Ishikawa (cell line): Measurements from ENCODE around the gene CROCC2.

Experiments used
- CEBPB ChIP-seq: IDR thresholded peaks from 2 replicates; pipeline ENCODE4 v1.6.1; 2012
- CREB1 ChIP-seq: IDR thresholded peaks from 2 replicates; pipeline ENCODE4 v1.6.1; 2012; ENCODE audit warnings: low read depth
- EGR1 ChIP-seq: IDR thresholded peaks from 2 replicates; pipeline ENCODE4 v1.6.1; 2012
- EP300 ChIP-seq: IDR thresholded peaks from 2 replicates; pipeline ENCODE4 v1.6.1; 2012; ENCODE audit warnings: borderline replicate concordance
- FOXM1 ChIP-seq: IDR thresholded peaks from 2 replicates; pipeline ENCODE4 v1.6.1; 2012; ENCODE audit warnings: low read depth, borderline replicate concordance
- NFIC ChIP-seq: IDR thresholded peaks from 2 replicates; pipeline ENCODE4 v1.6.1; 2012
- RAD21 ChIP-seq: IDR thresholded peaks from 2 replicates; pipeline ENCODE4 v1.6.1; 2012; ENCODE audit warnings: low read depth
- TAF1 ChIP-seq: IDR thresholded peaks from 2 replicates; pipeline ENCODE4 v1.6.1; 2012; ENCODE audit warnings: low read depth, mild to moderate bottlenecking
- TCF12 ChIP-seq: IDR thresholded peaks from 2 replicates; pipeline ENCODE4 v1.6.1; 2012; ENCODE audit warnings: low read depth
- TEAD4 ChIP-seq: IDR thresholded peaks from 2 replicates; pipeline ENCODE4 v1.6.1; 2012
- YY1 ChIP-seq: IDR thresholded peaks from 2 replicates; pipeline ENCODE4 v1.6.1; 2012; ENCODE audit warnings: low read depth
- ZBTB7A ChIP-seq: IDR thresholded peaks from 2 replicates; pipeline ENCODE4 v1.6.1; 2012; ENCODE audit warnings: low read depth
- TF ChIP-seq, protein P1 (sequence below): IDR thresholded peaks from 2 replicates; pipeline ENCODE4 v1.6.1; 2012; ENCODE audit warnings: low read depth, mild to moderate bottlenecking
- TF ChIP-seq, protein P2 (sequence below): IDR thresholded peaks from 2 replicates; pipeline ENCODE4 v1.6.1; 2012
- TF ChIP-seq, protein P3 (sequence below): IDR thresholded peaks from 2 replicates; pipeline ENCODE4 v1.6.1; 2012

The CROCC2 gene

DNA sequence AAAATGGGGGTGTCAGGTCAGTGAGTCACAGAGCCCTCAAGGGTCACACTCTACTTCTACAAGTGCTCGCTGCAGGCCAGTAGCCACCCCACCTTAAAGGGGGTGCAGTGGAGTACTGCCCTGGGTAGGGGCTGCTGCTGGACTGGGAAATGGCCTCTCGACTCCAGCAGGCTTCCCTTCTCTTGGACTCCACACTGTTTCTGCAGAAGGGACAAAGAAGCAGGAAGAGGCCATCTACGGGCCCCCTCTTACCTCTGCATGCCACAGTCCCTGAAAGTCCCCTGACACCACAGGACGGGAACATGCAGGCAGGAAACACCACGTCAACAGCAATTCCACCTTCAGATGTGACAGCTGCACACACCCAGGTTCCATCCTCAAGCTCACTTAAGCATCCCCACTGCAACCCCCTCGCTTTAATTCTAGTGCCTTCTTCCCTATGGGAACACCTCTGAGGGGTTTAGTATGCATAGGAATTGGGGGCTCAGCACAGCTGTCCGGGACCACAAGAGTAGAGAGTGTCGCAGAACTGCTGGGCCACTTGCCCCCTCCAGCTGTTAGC lies 114.6 kb downstream of the CROCC2 start:
- no peak for TF ChIP-seq TEAD4
- TF ChIP-seq TAF1 = no peak
- TF ChIP-seq, protein P1, sequence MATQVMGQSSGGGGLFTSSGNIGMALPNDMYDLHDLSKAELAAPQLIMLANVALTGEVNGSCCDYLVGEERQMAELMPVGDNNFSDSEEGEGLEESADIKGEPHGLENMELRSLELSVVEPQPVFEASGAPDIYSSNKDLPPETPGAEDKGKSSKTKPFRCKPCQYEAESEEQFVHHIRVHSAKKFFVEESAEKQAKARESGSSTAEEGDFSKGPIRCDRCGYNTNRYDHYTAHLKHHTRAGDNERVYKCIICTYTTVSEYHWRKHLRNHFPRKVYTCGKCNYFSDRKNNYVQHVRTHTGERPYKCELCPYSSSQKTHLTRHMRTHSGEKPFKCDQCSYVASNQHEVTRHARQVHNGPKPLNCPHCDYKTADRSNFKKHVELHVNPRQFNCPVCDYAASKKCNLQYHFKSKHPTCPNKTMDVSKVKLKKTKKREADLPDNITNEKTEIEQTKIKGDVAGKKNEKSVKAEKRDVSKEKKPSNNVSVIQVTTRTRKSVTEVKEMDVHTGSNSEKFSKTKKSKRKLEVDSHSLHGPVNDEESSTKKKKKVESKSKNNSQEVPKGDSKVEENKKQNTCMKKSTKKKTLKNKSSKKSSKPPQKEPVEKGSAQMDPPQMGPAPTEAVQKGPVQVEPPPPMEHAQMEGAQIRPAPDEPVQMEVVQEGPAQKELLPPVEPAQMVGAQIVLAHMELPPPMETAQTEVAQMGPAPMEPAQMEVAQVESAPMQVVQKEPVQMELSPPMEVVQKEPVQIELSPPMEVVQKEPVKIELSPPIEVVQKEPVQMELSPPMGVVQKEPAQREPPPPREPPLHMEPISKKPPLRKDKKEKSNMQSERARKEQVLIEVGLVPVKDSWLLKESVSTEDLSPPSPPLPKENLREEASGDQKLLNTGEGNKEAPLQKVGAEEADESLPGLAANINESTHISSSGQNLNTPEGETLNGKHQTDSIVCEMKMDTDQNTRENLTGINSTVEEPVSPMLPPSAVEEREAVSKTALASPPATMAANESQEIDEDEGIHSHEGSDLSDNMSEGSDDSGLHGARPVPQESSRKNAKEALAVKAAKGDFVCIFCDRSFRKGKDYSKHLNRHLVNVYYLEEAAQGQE = no peak
- no peak for TF ChIP-seq NFIC
- no peak for TF ChIP-seq TCF12
- TF ChIP-seq, protein P2, sequence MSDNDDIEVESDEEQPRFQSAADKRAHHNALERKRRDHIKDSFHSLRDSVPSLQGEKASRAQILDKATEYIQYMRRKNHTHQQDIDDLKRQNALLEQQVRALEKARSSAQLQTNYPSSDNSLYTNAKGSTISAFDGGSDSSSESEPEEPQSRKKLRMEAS = no peak
- no peak for TF ChIP-seq CREB1

DNA sequence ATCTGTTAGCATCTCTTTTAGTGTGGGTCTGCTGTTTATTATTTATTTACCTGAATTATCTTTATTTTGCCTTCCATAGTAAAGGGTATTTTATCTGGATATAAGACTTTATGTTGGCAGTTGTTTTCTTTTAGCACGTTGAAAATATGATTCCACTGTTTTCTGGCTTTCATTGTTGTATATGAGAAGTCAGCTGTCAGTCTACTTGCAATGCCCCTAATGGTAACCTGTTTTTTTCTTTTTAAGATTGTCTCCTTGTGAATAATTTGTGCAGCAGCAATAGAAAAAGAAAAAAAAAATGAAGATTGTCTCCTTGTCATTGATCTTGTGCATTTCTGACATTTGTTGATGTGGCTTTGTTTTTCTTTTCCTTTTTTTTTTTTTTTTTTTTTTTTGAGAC lies 119.5 kb downstream of the CROCC2 start:
- TF ChIP-seq YY1 (no peak), ZBTB7A (no peak), NFIC (no peak), TEAD4 (no peak), TAF1 (no peak), TCF12 (no peak)
- TF ChIP-seq, protein P2 = no peak
- TF ChIP-seq, protein P3, sequence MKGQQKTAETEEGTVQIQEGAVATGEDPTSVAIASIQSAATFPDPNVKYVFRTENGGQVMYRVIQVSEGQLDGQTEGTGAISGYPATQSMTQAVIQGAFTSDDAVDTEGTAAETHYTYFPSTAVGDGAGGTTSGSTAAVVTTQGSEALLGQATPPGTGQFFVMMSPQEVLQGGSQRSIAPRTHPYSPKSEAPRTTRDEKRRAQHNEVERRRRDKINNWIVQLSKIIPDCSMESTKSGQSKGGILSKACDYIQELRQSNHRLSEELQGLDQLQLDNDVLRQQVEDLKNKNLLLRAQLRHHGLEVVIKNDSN = no peak
- TF ChIP-seq, protein P1 = no peak

DNA sequence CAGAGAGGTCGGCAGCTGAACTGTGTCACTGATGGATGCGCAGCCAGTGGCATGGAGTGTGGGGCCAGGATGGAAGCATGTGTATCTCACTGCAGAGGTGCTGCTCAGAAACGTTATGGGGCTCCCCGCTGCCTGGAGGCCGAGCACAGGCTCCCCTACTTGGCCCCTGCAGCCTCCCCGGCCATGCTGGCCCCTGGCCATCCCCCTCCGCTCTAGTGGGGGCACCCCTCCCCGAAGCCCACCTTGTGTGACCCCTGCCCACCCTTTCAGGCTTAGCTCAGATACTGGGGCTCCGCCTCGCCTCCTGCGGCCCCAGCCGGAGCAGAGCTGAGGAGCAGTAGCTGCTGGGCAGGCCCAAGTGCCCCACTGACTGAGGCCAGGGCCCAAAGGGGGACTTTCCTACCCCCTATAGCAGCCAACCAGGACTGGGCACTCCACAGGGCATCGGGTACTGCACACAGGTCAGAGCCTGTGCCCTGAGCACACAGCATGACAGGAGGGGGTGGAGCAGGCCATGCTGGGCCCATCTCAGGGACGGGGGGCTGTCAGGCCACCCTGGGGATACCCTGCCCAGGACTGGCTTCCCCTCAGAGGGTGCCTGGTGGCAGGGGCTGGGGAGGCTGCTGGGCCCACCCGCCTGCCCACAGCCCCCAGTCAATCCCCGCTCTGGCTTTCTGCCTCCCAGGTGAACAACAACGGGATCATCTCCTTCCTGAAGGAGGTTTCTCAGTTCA lies 123.6 kb downstream of the CROCC2 start:
- no peak for TF ChIP-seq TAF1
- no peak for TF ChIP-seq CEBPB
- no peak for TF ChIP-seq RAD21
- TF ChIP-seq ZBTB7A = no peak
- TF ChIP-seq, protein P3 = no peak
- TF ChIP-seq, protein P1 = no peak
- TF ChIP-seq EGR1 = no peak
- no peak for TF ChIP-seq YY1
- TF ChIP-seq FOXM1 = no peak
- no peak for TF ChIP-seq CREB1
- no peak for TF ChIP-seq EP300
- no peak for TF ChIP-seq TEAD4
- TF ChIP-seq, protein P2 = no peak
- no peak for TF ChIP-seq NFIC
- TF ChIP-seq TCF12 = no peak

DNA sequence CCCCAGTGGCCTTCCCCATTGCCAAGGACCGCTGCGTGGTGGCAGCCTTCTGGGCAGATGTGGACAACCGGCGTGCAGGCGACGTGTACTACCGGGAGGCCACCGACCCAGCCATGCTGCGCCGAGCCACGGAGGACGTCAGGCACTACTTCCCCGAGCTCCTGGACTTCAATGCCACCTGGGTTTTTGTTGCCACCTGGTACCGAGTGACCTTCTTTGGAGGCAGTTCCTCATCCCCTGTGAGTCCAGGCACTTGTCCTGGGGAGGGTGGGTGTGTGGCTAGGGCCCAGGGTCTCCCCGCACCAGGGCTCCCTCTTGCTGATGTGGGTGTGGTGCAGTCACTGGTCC lies 124.2 kb downstream of the CROCC2 start:
- no peak for TF ChIP-seq TAF1
- TF ChIP-seq CEBPB = no peak
- no peak for TF ChIP-seq YY1
- TF ChIP-seq EGR1 = no peak
- no peak for TF ChIP-seq RAD21
- no peak for TF ChIP-seq EP300
- TF ChIP-seq FOXM1 = no peak
- no peak for TF ChIP-seq TCF12
- no peak for TF ChIP-seq CREB1
- TF ChIP-seq, protein P1 = no peak
